Parathyroid adenoma (tissue), 2 donors: ENCODE results near the gene SYNRG.
"Not testable (repeated sequence)": the region's sequence is repeated elsewhere in the genome, so short reads cannot be mapped to it uniquely, and the experiment has no call there.

Experiments
- H2AFZ ChIP-seq: fragments of 300-600 bp; sonication (generic); one replicate; pipeline ENCODE4 v1.7.0; 2017; ENCODE audit warnings: antibody characterized with exemption, mild to moderate bottlenecking
- H3K27ac ChIP-seq: fragments of 300-600 bp; sonication (generic); one replicate; pipeline ENCODE4 v1.7.0; 2017
- H3K27me3 ChIP-seq: fragments of 300-600 bp; sonication (generic); one replicate; pipeline ENCODE4 v1.7.0; 2017; ENCODE audit warnings: low read length; ENCODE audit not compliant: control insufficient read depth, insufficient read depth
- H3K36me3 ChIP-seq: fragments of 300-600 bp; sonication (generic); one replicate; pipeline ENCODE4 v1.7.0; 2017; ENCODE audit warnings: low read length; ENCODE audit not compliant: control insufficient read depth, insufficient read depth
- H3K4me1 ChIP-seq: fragments of 300-600 bp; sonication (generic); one replicate; pipeline ENCODE4 v1.7.0; 2017; ENCODE audit warnings: control low read depth
- H3K4me2 ChIP-seq: fragments of 300-600 bp; sonication (generic); one replicate; pipeline ENCODE4 v1.7.0; 2017; ENCODE audit warnings: low read length
- H3K4me3 ChIP-seq: fragments of 300-600 bp; sonication (generic); one replicate; pipeline ENCODE4 v1.7.0; 2017; ENCODE audit warnings: low read depth, low read length
- H3K79me2 ChIP-seq: fragments of 300-600 bp; sonication (generic); one replicate; pipeline ENCODE4 v1.7.0; 2017; ENCODE audit warnings: control low read depth
- H3K9ac ChIP-seq: fragments of 300-600 bp; sonication (generic); one replicate; pipeline ENCODE4 v1.7.0; 2017; ENCODE audit warnings: mild to moderate bottlenecking
- H3K9me3 ChIP-seq: fragments of 300-600 bp; sonication (generic); one replicate; pipeline ENCODE4 v1.7.0; 2017; ENCODE audit warnings: low read length; ENCODE audit not compliant: control insufficient read depth
- CTCF ChIP-seq: fragments of 300-600 bp; sonication (generic); IDR thresholded peaks from one replicate; pipeline ENCODE4 v1.7.0; 2017; ENCODE audit warnings: antibody characterized with exemption, mild to moderate bottlenecking
- donor health status: primary hyperparathyroidism.

Gene SYNRG

DNA sequence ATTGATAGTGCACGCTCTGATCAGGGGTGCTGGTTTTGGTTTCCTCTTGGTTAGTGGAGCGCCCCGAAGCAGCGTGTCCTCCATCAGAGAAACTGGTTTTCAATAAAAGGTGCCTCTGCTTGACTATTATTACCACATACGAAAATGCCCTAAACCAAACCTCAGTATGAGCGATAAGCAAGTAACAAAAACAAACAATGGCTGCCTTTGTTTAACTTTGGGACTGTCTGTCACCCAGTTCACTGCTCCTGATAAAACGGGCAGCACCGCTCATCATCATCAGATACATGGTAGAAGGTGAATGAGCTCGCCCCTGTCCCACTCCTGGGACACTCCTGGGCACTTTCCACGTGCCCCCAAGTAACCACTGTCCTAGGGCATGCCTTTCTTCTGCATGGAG lies 95.5 kb downstream of the SYNRG start:
- H3K4me3 ChIP-seq, result no peak overlapping the region
- no peaks in the 10 kb centered on the region for H3K79me2 ChIP-seq
- H3K27me3 ChIP-seq, result no peaks in the 10 kb centered on the region
- no peak overlapping the region for H3K9ac ChIP-seq
- H2AFZ ChIP-seq, result no peak overlapping the region
- H3K4me1 ChIP-seq, result no peaks in the 10 kb centered on the region
- H3K36me3 ChIP-seq, result no peaks in the 10 kb centered on the region
- TF ChIP-seq CTCF, result no peak
- no peak overlapping the region for H3K4me2 ChIP-seq
- no peak overlapping the region for H3K27ac ChIP-seq
- H3K9me3 ChIP-seq, result no peaks in the 10 kb centered on the region

GRCh38 chr17:37512442-37513068 lies 96.7 kb downstream of the SYNRG start:
- H3K27ac ChIP-seq, result no peak overlapping the region
- no peaks in the 10 kb centered on the region for H3K4me1 ChIP-seq
- H3K36me3 ChIP-seq, result no peaks in the 10 kb centered on the region
- H3K4me2 ChIP-seq, result no peak overlapping the region
- H2AFZ ChIP-seq, result no peak overlapping the region
- H3K9ac ChIP-seq, result no peak overlapping the region
- no peak overlapping the region for H3K4me3 ChIP-seq
- H3K79me2 ChIP-seq, result peaks cover 7% of the 10 kb centered on the region
- no peaks in the 10 kb centered on the region for H3K9me3 ChIP-seq
- TF ChIP-seq CTCF, result no peak
- no peaks in the 10 kb centered on the region for H3K27me3 ChIP-seq

DNA sequence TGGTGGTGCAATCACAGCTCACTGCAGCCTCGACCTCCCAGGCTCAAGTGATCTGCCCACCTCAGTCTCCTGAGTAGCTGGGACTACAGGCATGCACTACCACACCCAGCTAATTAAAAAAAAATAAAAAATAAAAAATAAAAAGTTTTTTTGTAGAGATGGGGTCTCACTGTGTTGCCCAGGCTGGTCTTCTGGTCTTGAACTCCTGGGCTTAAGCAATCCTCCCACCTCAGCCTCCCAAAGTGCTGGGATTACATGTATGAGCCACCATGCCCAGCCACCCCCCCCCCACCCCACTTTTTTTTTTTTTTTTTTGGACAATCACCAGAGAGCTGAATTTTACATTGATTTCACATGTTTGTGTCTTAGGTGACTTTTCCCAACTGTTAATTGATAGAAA lies 97.6 kb downstream of the SYNRG start:
- not testable (repeated sequence) for H3K79me2 ChIP-seq, H3K4me3 ChIP-seq, H2AFZ ChIP-seq, H3K4me1 ChIP-seq, H3K4me2 ChIP-seq, H3K9me3 ChIP-seq, H3K9ac ChIP-seq, H3K27me3 ChIP-seq, H3K36me3 ChIP-seq, H3K27ac ChIP-seq

- Histone ChIP-seq H3K27ac (no peak overlapping the region), H3K4me3 (no peak overlapping the region), H2AFZ (no peak overlapping the region), H3K9me3 (no peaks in the 10 kb centered on the region), H3K36me3 (no peaks in the 10 kb centered on the region), H3K4me1 (no peaks in the 10 kb centered on the region), H3K9ac (no peak overlapping the region), H3K27me3 (no peaks in the 10 kb centered on the region), H3K4me2 (no peak overlapping the region), H3K79me2 (peaks cover 7% of the 10 kb centered on the region)
- no peak for TF ChIP-seq CTCF
Measured at GRCh38 chr17:37510056-37510455, 99.2 kb downstream of the SYNRG start.

DNA sequence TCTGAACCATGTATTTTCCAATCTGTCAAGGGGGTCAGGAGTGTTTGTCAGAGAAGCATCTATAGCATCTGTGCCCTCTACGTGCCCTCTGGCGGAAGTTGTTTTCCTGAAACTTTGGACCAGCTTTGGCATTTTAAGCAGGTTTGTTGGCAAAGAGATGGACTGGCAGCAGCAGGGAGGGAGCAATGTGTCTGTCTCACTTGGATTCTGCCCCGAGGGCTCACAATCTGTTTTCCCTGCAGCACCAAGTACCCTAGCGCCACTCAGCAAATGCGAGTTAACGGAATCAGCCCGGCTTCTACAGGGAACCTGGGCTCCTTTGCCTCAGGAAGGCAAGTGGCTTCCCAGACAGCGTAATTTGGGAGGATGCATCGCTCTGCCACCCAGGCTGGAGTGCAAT lies 102.1 kb downstream of the SYNRG start:
- Histone ChIP-seq H2AFZ (no peak overlapping the region), H3K27me3 (no peaks in the 10 kb centered on the region), H3K9me3 (no peaks in the 10 kb centered on the region), H3K4me3 (no peak overlapping the region), H3K4me1 (no peaks in the 10 kb centered on the region), H3K27ac (no peak overlapping the region), H3K36me3 (no peaks in the 10 kb centered on the region), H3K9ac (no peak overlapping the region), H3K4me2 (no peak overlapping the region), H3K79me2 (peaks cover 7% of the 10 kb centered on the region)
- no peak for TF ChIP-seq CTCF
